Fibroblast of lung (primary cell): Measurements from ENCODE around the gene RAB35. TPM values are rescaled to one million over a fixed set of nuclear protein-coding genes. Genes with fewer than 3 reads are reported as not detected.

ENCODE experiments used
- DNase-seq, 2 donors: peaks; one replicate each; pipeline versions ENCODE4 v3.0.0 to v3.0.0-alpha.2; 2010; ENCODE audit warnings: low read depth in 2 of 2
- H2AFZ ChIP-seq: 2 replicates; pipeline ENCODE4 v1.5.1; 2012; ENCODE audit warnings: low read length, control low read depth, inconsistent platforms
- H3K27ac ChIP-seq: 2 replicates; pipeline ENCODE4 v1.5.1; 2011; ENCODE audit warnings: low read length, control low read depth; ENCODE audit not compliant: insufficient read depth
- H3K27me3 ChIP-seq: 2 replicates; pipeline ENCODE4 v1.5.1; 2011; ENCODE audit warnings: mild to moderate bottlenecking, low read length; ENCODE audit not compliant: control insufficient read depth, insufficient read depth
- H3K36me3 ChIP-seq: 2 replicates; pipeline ENCODE4 v1.5.1; 2011; ENCODE audit warnings: low read length; ENCODE audit not compliant: control insufficient read depth, insufficient read depth
- H3K4me1 ChIP-seq: 2 replicates; pipeline ENCODE4 v1.5.1; 2011; ENCODE audit warnings: low read length; ENCODE audit not compliant: control insufficient read depth, insufficient read depth; ENCODE audit errors: extremely low read depth
- H3K4me2 ChIP-seq: 2 replicates; pipeline ENCODE4 v1.5.1; 2011; ENCODE audit warnings: low read length, control low read depth; ENCODE audit not compliant: insufficient read depth; ENCODE audit errors: extremely low read depth
- H3K4me3 ChIP-seq, 4 experiments: fragments of 200-600 bp in 1 of 4; sonication (generic) in 1 of 4; replicated peaks in 1 of 4; 2 replicates each; pipeline ENCODE4 v1.5.1; 2011 to 2016; ENCODE audit warnings: low read length in 4 of 4, low read depth in 3 of 4, mild to moderate bottlenecking in 3 of 4, control low read depth in 2 of 4, inconsistent platforms in 1 of 4, mixed read lengths in 1 of 4; ENCODE audit not compliant: insufficient read depth in 1 of 4; ENCODE audit errors: control extremely low read depth in 1 of 4
- H3K79me2 ChIP-seq: 2 replicates; pipeline ENCODE4 v1.5.1; 2012; ENCODE audit warnings: mild to moderate bottlenecking, low read length, inconsistent platforms; ENCODE audit not compliant: control insufficient read depth, insufficient read depth
- H3K9ac ChIP-seq: 2 replicates; pipeline ENCODE4 v1.5.1; 2011; ENCODE audit warnings: mild to moderate bottlenecking, low read length, control low read depth; ENCODE audit not compliant: insufficient read depth
- H3K9me3 ChIP-seq: 2 replicates; pipeline ENCODE4 v1.5.1; 2012; ENCODE audit warnings: low read depth, low read length; ENCODE audit not compliant: control insufficient read depth, insufficient read depth
- H4K20me1 ChIP-seq: 2 replicates; pipeline ENCODE4 v1.5.1; 2011; ENCODE audit warnings: low read length; ENCODE audit not compliant: control insufficient read depth, insufficient read depth; ENCODE audit errors: extremely low read depth
- EZH2 ChIP-seq: IDR thresholded peaks from 2 replicates; pipeline ENCODE4 v1.5.1; 2012; ENCODE audit warnings: low read length, control low read depth, mild to moderate bottlenecking; ENCODE audit errors: missing control alignments
- polyA plus RNA-seq, 2 donors: library from polyadenylated mRNA; depleted of rRNA in 1 of 2; stranded (reverse) in 1 of 2; unstranded in 1 of 2; fragments of >200 nt; gene quantifications; 2 replicates each; pipeline ENCODE4 v1.2.1, GENCODE V29; 2011 to 2012; ENCODE audit warnings: missing spikeins in 1 of 2
- total RNA-seq: library from RNA; depleted of rRNA; stranded (reverse); fragments of >200 nt; gene quantifications from 2 replicates; pipeline ENCODE4 v1.2.1, GENCODE V29; 2014
- TF ChIP-seq, protein P1 (sequence below), 2 donors: IDR thresholded peaks in 1 of 2; conservative IDR thresholded peaks in 1 of 2; 1 replicate in 1 of 2; 2 replicates in 1 of 2; pipeline ENCODE4 v1.5.1; 2011 to 2012; ENCODE audit warnings: low read length in 2 of 2, control low read depth in 1 of 2, inconsistent platforms in 1 of 2, low read depth in 1 of 2, mild to moderate bottlenecking in 1 of 2

Gene RAB35
- total and polyA plus RNA-seq, 2 donors (not counting 1 experiment from before 2014, with no cell fraction given) = 29.7 to 51.4 TPM

DNA sequence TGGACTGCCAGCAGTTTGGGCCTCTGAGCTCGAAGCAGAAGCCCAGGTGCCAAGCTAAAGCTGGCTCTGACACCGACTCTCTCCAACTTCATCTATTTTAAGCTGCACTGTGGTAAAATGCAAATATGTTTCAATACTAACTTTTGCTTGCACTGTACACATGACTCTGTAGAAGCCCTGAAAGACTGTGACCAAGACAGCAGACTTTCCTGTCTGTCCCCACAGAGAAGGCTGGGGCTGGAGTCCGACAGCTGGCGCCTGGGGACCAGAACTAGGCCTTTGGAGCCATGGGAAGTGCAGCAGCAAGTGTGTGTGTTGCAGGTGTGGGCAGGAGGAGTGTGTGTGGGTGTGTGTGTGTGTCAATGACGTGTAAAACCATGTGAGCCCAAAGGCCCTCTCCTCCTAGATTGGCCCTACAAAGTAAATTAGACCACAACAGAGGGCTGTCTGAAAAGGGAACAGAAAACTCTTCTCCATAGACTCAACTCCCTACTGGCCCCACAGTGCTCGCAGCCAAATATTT is 16.4 kb upstream of the RAB35 start:
- H3K27me3 ChIP-seq = no peaks in the 10 kb centered on the region
- no peak for DNase-seq

GRCh38 chr12:120132054-120132836 is 15.7 kb upstream of the RAB35 start:
- no peaks in the 10 kb centered on the region for H3K9me3 ChIP-seq
- no peak for DNase-seq
- H3K4me3 ChIP-seq = no peak overlapping the region
- H3K79me2 ChIP-seq = no peaks in the 10 kb centered on the region
- H3K9ac ChIP-seq = no peak overlapping the region
- no peak for TF ChIP-seq EZH2
- TF ChIP-seq, protein P1, sequence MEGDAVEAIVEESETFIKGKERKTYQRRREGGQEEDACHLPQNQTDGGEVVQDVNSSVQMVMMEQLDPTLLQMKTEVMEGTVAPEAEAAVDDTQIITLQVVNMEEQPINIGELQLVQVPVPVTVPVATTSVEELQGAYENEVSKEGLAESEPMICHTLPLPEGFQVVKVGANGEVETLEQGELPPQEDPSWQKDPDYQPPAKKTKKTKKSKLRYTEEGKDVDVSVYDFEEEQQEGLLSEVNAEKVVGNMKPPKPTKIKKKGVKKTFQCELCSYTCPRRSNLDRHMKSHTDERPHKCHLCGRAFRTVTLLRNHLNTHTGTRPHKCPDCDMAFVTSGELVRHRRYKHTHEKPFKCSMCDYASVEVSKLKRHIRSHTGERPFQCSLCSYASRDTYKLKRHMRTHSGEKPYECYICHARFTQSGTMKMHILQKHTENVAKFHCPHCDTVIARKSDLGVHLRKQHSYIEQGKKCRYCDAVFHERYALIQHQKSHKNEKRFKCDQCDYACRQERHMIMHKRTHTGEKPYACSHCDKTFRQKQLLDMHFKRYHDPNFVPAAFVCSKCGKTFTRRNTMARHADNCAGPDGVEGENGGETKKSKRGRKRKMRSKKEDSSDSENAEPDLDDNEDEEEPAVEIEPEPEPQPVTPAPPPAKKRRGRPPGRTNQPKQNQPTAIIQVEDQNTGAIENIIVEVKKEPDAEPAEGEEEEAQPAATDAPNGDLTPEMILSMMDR (conservative IDR thresholded peaks at IDR 0.05 in 1 of 2, IDR thresholded peaks at IDR 0.05 in 1 of 2; ENCODE audit: low read depth in 1 of 2, low read length in 2 of 2) = no peak
- no peak overlapping the region for H3K4me2 ChIP-seq
- H3K4me1 ChIP-seq = no peaks in the 10 kb centered on the region
- H3K36me3 ChIP-seq = peaks cover 46% of the 10 kb centered on the region
- H2AFZ ChIP-seq = no peak overlapping the region
- no peaks in the 10 kb centered on the region for H3K27me3 ChIP-seq
- H3K27ac ChIP-seq = no peak overlapping the region
- H4K20me1 ChIP-seq = no peaks in the 10 kb centered on the region

More for the DNA sequence above, 16.4 kb upstream of the RAB35 start:
- H3K27ac ChIP-seq = no peak overlapping the region
- H4K20me1 ChIP-seq = no peaks in the 10 kb centered on the region
- no peak overlapping the region for H2AFZ ChIP-seq
- H3K4me2 ChIP-seq = no peak overlapping the region
- no peaks in the 10 kb centered on the region for H3K9me3 ChIP-seq
- H3K9ac ChIP-seq = no peak overlapping the region
- TF ChIP-seq EZH2 = no peak
- TF ChIP-seq, protein P1 (conservative IDR thresholded peaks at IDR 0.05 in 1 of 2, IDR thresholded peaks at IDR 0.05 in 1 of 2; ENCODE audit: low read depth in 1 of 2, low read length in 2 of 2) = no peak
- H3K4me1 ChIP-seq = no peaks in the 10 kb centered on the region
- H3K36me3 ChIP-seq = peaks cover 48% of the 10 kb centered on the region
- H3K79me2 ChIP-seq = no peaks in the 10 kb centered on the region
- no peak overlapping the region for H3K4me3 ChIP-seq

GRCh38 chr12:120131116-120131515 is 14.6 kb upstream of the RAB35 start:
- H3K4me2 ChIP-seq = no peak overlapping the region
- no peaks in the 10 kb centered on the region for H4K20me1 ChIP-seq
- H3K9ac ChIP-seq = no peak overlapping the region
- no peak overlapping the region for H3K4me3 ChIP-seq
- no peak for DNase-seq
- H3K4me1 ChIP-seq = no peaks in the 10 kb centered on the region
- no peaks in the 10 kb centered on the region for H3K9me3 ChIP-seq
- H3K27me3 ChIP-seq = no peaks in the 10 kb centered on the region
- H3K27ac ChIP-seq = no peak overlapping the region
- no peak for TF ChIP-seq EZH2
- TF ChIP-seq, protein P1 (conservative IDR thresholded peaks at IDR 0.05 in 1 of 2, IDR thresholded peaks at IDR 0.05 in 1 of 2; ENCODE audit: low read depth in 1 of 2, low read length in 2 of 2) = no peak
- no peaks in the 10 kb centered on the region for H3K79me2 ChIP-seq
- H2AFZ ChIP-seq = no peak overlapping the region
- H3K36me3 ChIP-seq = peaks cover 41% of the 10 kb centered on the region
